Activated CD8-positive, alpha-beta memory T cell treated with anti-CD3 and anti-CD28 coated beads for 1 hour (primary cell): ENCODE measurements around the gene DIAPH1.

Experiments
- DNase-seq, 2 donors: peaks; one replicate each; pipeline ENCODE4 v3.0.0-alpha.2; 2020; ENCODE audit warnings: low read depth in 1 of 2; ENCODE audit errors: extremely low read depth in 1 of 2

DIAPH1 gene

DNA sequence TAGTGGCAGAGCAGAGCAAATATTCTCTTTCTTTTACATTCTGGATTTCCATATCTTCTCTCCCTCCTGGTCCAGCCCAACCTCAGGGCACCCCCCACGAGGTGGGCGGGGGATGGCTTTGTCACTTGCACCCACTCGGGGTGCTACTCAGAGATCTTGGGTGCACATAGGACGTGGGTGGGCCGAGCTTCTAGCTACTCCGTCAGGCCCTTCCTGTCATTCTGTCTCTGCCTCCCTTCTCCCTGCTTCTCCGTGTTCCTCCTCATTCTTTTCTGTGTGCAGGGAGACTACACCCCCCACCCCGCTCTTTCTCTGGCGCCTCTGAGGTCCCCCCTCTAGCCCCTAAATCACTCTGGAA is 110.4 kb downstream of the DIAPH1 start:
- no peak for DNase-seq

DNA sequence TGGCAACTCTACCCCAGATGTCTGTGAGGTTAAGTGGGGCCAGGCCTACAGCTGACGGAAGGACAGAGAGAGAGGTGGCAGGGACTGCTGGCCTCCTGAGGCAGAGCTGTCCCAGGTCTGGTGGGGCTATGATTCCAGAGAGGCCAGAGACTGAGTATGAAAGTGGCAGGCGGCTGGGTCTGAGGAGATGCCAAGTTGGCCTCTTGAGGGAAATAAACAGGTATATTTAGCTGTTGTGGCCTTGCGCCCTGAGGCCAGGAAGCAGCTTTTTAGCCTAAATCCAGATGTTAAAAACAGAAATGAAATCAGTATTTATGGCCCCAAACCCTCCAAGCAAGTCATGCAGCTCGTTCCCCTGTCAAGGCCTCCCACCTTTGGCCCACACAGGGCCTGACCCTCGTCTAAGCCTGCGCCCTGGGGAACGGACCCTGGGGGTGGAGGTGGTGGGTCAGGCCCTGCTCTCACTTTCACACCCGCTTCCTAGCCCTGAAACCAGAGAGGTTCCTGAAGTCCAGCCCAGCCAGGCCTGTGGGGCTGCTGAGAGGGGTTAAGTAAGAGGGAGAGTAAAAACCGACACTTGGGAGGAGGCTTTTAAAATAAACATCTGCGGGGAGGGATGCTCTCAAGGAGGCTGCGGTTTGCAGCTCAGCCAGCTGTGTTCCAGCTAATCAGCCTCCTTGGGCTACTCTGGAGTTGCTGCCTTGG is 111.3 kb downstream of the DIAPH1 start:
- no peak for DNase-seq

DNA sequence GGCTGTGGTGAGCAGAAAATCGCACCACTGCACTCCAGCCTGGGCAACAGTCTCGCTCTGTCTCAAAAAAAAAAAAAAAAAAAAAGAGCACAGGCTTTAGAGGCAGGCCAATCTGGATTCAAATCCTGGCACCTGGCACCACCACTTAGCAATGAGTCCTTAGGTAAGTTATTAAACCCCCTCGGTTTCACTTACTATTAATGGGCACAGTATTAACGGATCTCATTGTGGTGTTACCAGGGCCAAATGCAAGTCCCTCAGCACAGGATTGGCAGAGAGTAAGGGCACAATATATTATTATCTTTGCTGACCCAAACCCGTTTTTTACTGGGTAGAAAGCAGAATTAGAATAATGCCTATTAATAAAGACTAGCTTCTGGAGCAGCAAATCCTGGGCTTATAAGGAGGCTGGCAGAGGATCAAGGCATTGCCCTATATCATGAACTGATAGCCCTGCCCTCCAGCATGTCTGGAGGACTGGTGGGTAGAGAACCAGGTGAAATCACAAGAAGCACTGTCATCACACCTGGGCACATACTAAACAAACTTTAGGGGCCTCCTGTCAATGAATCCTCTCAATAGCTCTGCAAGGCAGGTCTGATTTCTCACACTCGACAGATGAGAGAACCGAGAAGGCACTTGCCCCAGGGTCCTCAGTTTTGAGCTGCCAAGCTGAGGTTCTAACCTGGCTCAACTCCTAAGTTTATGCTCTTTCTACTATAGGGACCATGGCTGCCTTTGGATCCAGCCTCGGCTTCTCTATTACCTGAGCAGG is 112.2 kb downstream of the DIAPH1 start:
- DNase-seq = no peak

DNA sequence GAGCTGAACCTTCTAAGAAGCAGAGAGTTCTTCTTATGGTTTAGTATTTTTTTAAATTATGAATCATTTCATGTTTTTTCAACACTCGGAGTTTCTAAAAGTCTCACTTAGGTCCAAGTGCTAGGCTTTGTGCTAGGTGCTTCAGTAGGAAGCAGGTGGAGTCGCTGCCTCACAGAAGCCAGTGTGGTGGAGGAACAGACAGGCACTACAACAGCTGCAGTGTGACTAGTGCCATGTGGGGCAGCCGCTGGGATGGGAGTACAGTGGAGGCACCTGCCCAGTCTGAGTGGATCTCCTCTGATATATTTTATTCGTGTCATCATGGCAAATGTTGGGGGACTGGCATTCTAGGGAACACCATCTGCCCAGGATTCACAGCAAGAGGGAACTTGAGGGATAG is 114.6 kb downstream of the DIAPH1 start:
- no peak for DNase-seq

DNA sequence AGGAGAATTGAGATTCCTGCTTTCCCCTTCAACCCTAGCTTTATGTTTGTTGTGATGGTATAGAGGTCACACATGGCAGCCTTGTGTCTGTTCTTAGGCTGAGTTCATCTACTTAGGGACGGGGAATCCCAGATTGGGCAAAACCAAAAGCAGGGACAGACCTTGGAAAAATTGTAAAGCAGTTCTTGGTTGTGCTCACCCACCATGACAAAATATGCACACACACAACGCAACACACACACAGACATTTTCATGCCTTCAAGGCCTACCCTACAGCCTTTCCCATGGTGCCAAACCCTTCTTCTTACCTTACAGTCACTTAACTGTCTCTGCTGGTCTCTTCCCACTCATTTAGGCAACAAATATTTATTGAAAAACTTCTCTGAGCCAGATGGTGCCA is 115.1 kb downstream of the DIAPH1 start:
- no peak for DNase-seq

DNA sequence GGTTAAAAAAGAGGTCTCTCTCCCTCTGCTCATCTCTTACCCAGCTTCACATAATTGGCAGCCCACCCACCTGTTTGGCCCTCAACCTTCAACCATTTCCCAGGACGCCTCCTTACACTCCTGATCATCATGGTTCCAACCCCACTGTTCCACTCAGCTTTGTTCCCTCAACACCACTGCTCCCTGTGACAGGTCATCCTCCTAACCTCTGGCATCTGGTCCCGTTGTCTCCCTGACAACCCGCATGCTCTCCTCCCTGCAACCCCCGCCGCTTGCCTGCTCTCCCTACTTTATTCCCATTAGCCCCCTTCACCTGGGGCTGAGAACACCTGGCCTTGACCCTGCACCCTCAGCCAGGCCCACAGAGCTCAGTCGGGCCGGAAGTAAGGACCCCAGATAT is 117.0 kb downstream of the DIAPH1 start:
- no peak for DNase-seq

DNA sequence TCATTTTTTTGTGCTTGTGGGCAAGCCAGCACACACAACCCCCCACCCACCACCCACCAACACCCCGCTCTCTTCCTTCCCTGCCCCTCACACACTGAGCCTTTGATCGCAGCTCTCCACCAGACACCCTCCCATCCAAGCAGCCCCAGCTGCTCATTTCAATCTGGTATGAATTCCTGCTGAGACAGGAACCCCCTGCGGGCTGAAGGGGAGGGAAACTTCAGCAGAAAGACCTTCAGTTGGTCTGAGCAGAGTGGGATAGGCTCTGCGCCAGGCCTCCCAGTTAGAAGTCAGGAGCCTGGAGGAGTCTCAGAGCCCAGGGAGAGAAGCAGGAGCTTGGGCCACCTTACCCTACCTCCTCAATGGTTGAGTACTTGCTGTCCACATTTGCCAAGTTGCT is 122.8 kb downstream of the DIAPH1 start:
- no peak for DNase-seq

DNA sequence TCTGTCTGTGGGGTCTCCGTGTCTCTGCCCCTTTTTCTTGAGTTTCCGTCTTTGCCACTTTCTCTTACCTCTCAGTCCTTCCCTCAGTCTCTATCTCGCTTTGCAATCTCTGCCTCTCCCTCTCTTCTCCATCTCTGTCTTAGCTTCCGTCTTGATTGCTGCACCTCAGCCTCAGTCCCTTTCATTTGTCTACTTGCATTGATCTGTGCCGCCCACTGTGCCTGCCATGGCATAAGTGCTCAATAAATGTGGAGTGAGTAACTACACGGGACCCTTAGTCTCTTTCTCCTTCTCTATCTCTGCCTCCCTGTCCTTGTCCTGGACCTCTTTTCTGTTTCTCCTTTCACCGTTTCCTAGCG is 123.4 kb downstream of the DIAPH1 start:
- no peak for DNase-seq

DNA sequence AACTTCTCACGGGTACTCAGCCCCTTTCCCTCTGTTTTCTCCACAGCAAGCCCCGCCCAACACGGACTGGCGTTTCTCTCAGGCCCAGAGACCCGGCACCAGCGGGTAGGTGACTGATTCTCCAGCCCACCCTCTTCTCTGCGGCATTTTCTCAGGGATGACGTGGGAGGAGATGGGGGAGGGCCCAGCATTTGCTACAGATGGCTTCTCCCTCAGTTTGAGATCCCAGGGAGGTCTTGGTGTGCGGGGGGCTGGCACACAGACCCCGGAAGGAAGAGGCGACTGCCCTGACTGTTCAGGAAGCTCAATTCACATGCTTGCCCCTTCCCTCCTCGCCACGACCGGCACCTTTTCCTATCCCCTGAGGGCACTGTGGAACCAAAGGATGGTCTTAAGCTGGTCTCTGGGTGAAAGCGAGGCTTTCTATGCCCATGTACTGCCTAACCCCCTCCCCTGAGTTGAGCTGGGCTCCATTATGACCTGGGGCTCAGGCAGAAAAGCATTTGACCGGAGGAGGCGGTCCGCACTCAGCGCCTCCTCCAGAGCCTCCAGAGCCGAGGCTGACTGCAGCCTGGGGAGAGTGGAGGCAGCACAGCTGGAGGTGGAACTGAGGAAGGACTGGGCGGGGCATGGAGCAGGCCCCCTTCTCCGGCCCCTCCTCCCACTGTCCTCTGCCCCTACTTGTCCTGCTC is 123.9 kb downstream of the DIAPH1 start:
- DNase-seq = no peak

DNA sequence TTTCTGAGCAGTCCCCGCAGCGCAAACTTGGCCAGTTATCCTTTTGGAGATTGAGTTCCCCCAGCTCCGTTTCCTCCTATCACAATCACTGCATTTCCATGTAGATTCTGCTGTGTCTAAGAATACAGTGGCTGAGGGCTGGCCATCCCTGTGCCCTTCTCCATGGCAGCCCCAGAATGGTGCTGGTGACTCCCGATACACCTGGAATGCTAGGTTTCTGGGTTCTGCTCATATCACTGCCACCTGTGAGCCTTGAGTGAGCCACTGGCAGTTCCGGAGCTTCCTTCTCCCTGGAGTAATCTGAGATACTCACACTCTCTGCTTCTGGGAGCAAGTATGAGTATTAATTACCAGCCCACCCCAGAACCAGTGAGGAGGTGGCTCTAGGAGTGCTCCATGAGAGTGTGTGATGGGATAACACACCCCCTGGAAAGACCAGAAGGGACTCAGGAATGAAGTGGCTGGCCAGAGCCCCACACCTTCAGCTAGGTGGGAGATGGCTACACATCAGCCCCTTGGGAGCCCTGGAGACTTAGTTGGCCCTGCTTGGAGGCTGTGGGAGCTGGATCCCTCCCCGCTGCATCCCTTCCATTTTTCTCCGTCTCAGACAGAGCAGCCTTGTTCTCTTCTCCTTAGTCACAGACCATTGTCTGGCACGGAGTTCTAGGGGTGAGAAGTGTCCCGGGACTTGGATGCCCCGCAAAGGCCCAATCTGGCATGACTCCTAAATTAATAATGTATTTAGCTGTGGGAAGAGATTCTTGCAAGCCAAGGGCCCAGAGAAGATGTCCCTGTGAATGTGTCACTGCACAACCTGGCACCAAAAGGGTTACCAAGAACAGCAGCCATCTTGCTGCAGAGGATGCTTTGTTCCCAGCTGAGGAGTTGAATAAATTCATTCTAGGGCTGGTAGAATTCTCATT is 125.0 kb downstream of the DIAPH1 start:
- DNase-seq = no peak

DNA sequence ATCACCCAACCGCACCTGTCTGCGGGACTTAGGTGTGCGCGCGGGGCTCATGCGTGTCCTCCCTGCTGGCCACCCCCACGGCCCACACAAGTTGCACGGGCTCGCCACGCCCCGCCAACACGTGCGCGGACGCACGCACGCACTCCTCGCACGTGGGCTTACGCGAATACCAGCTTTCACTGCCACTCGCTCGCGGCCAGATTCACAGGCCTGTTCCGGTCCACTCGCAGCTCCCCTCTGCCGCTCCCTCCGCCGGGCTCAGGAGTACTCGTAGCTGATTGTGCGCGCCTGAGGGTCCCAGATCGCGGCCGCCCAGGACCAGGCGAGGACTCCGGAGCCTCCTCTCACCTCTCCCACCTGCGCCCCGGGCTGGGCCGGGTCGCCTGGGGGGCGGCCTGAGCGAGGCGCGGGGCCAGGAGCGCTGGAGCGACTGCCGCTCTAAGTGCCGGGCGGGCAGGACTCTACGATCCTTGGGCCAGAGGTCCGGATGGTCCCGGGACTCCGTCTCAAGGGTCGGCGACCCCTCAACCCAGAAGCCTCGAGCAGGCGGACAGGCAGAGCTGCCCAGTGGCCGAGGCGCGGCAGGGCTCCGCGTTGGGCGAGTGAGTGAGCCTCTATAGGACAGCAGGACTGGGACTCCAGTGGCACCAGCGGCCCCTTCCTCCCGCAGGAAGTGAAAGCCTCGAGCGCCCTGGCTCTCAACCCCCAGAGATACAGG is 126.5 kb downstream of the DIAPH1 start:
- DNase-seq = no peak

DNA sequence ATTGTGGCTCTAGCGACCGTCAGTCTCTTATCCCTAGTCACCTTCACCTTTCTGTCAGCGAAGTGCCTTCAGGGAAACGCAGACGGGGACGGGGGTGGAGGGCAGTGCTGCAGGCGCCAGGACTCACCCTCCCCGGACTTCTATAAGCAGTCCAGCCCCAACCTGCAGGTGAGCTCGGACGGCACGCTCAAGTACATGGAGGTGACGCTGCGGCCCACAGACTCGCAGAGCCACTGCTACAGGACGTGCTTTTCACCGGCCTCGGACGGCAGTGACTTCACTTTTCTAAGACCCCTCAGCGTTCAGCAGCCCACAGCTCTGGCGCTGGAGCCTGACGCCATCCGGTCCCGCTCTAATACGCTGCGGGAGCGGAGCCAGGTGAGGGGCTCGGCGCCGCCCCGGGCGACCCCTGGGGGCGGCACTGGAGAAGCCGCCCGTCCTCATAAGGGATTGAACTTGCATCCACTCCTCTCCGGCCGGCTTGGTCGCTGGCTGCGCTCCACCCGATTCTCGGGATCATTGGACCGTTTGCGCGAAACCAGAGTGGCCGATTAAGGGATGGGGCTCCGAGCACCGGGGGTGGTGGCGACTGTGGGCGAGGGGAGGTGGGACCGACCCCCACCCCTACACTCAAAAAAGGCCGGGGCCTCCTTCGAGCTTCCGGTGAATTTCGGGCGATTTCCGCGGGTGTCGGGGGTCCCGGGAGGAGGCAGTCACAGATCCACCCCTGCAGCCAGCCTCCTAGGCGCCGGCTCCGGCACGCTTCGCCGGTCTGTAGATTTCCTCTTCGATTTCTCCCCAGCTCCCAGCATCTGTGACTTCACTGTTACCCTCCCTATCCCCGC is 127.3 kb downstream of the DIAPH1 start:
- no peak for DNase-seq

DNA sequence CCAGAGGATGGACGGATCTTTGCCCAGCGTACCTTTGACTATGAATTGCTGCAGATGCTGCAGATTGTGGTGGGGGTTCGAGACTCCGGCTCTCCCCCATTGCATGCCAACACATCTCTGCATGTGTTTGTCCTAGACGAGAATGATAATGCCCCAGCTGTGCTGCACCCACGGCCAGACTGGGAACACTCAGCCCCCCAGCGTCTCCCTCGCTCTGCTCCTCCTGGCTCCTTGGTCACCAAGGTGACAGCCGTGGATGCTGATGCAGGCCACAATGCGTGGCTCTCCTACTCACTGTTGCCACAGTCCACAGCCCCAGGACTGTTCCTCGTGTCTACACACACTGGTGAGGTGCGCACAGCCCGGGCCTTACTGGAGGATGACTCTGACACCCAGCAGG is 128.0 kb downstream of the DIAPH1 start:
- no peak for DNase-seq

DNA sequence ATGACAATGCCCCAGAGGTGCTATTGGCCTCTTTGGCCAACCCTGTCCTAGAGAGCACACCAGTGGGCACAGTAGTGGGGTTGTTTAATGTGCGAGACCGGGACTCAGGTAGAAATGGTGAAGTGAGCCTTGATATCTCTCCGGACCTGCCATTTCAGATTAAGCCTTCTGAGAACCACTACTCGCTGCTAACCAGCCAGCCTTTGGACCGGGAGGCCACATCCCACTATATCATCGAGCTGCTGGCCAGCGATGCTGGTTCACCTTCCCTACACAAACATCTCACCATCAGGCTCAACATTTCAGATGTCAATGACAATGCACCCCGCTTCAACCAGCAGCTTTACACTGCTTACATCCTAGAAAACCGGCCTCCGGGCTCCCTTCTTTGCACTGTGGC is 128.5 kb downstream of the DIAPH1 start:
- DNase-seq = no peak

DNA sequence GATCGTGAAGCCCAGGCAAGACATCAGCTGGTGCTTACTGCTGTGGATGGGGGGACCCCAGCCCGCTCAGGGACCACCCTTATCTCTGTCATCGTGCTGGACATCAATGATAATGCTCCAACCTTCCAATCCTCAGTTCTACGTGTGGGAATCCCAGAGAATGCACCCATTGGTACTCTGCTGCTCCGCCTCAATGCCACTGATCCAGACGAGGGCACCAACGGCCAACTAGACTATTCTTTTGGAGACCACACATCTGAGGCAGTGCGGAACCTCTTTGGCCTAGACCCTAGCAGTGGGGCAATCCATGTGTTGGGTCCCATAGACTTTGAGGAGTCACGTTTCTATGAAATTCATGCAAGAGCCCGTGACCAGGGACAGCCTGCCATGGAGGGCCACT is 129.0 kb downstream of the DIAPH1 start:
- DNase-seq = no peak

DNA sequence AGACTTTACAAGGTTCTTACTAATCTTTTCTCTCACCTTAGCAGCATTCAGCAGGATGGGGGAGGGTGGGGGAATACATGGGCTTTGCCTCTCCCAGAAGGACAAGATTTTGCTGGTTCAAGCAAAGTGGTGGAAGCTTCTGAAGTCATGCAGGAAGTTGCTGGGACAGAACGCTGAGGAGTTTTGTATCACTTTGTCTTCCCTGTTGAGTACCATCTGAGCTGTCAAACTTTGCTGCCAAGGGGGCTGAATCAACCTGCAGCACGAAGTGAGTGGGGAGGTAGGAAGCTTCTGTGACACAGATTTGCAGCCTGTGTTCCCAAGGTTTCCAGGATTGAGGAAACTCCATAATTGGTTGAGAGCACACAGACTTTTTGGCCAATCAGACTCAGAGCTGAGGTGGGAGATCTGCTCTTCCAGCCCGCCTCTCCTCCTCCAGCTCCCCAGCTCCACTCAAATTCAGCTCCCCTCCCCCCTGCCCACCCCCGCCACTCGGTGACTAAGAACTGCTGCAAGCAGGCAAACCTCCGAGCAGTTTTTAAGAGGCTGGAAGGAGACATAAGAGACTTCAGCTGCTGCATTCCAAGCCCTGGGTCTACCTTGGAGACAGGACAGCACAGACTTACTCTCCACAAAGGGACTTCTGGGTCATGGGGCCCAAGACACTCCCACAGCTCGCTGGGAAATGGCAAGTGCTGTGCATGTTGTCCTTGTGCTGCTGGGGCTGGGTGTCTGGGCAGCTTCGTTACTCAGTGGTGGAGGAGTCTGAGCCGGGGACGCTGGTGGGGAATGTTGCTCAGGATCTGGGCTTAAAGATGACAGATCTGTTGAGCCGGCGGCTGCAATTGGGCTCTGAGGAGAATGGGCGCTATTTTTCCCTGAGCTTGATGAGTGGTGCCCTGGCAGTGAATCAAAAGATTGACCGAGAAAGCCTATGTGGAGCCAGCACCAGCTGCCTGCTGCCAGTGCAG is 129.9 kb downstream of the DIAPH1 start, which contains the start of gene PCDHGC5:
PCDHGC5 (plus strand) TSS at position 491 of the 971 bp plus-strand sequence; CDS start at position 651, 160 bp downstream.
- no peak for DNase-seq

DNA sequence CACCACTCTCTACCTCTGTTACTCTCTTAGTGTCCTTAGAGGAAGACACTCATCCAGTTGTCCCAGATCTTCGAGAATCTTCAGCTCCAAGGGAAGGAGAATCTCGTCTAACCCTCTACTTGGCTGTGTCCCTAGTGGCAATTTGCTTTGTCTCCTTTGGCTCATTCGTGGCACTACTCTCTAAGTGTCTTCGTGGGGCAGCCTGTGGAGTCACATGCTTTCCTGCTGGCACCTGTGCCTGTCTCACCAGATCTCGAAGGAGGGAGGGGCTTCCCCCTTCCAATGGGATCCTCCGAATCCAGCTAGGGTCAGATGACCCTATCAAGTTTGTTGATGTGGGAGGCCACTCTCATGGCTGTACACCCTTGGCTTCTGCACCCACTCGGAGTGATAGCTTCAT is 131.7 kb downstream of the DIAPH1 start:
- no peak for DNase-seq

DNA sequence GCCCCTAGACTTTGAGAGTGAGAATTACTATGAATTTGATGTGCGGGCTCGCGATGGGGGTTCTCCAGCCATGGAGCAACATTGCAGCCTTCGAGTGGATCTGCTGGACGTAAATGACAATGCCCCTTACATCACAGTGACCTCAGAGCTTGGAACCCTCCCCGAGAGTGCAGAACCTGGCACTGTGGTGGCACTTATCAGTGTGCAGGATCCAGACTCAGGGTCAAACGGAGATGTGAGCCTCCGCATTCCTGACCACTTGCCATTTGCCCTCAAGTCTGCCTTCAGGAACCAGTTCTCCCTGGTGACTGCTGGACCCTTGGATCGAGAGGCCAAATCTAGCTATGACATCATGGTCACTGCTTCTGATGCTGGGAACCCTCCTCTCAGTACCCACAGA is 132.7 kb downstream of the DIAPH1 start:
- DNase-seq = no peak
